Measurements from ENCODE around the gene C7orf33. TPM values are rescaled to one million over a fixed set of nuclear protein-coding genes. Genes with fewer than 3 reads are reported as not detected.

The C7orf33 gene
- not detected for total RNA-seq

GRCh38 chr7:148590471-148590870, at the start of gene C7orf33:
TSS of gene C7orf33 (plus strand) at chr7:148590766. CDS start at chr7:148590926, 160 bp downstream.

Other genes starting within 250 kb of the C7orf33 start
- gene CUL1, start 108.1 kb downstream of the C7orf33 start, total RNA-seq: 62.0 TPM

Data from parietal lobe (tissue), 1 donor.